ENCODE results near the gene UBAP1.
"Not testable (repeated sequence)": the region's sequence is repeated elsewhere in the genome, so short reads cannot be mapped to it uniquely, and the experiment has no call there.

UBAP1 gene

DNA sequence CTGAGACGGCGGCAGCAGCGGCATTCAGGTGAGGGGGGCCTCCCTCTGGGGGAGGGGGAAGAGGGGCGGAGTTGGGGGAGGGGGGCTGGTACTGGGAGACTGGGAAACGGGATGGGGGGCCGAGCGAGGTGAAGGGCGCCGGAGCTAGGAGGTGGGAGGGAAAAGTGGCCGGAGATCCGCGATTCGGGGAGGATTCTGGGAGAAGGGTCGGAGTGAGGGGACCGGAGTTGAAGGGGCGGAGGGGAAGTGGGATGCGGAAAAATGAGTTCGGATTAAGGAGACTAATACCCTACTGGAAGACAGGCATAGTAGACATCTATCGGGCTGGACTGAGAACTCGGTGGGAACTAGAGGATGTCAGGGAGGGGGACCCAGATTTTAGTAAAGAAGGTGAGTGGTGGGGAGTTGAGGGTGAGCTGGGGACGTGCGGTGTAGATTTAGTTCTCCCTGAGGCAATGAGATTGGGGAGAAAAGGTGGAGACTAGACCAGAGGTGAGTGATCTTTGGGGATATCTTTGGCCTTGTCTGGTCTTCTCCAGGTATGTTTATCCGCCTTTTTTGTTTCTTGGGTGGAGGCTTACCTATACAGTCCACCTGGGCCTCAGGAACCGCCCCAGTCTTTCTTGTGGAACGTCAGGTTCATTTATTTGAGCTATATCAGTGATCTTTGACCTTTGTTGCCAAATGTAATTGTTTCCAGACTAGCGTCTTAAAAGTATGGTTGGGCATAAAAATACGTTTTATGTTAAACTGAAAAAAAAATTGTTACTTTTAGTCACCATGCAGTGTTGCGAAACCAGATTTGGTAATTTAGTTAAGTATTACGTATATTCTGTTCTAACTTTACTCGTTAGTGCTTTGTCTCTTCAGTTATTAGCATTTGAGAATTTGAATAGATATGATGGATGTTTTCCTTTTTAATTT lies 632 bp downstream of the UBAP1 start:
- peak; percentile 3 for DNase-seq

DNA sequence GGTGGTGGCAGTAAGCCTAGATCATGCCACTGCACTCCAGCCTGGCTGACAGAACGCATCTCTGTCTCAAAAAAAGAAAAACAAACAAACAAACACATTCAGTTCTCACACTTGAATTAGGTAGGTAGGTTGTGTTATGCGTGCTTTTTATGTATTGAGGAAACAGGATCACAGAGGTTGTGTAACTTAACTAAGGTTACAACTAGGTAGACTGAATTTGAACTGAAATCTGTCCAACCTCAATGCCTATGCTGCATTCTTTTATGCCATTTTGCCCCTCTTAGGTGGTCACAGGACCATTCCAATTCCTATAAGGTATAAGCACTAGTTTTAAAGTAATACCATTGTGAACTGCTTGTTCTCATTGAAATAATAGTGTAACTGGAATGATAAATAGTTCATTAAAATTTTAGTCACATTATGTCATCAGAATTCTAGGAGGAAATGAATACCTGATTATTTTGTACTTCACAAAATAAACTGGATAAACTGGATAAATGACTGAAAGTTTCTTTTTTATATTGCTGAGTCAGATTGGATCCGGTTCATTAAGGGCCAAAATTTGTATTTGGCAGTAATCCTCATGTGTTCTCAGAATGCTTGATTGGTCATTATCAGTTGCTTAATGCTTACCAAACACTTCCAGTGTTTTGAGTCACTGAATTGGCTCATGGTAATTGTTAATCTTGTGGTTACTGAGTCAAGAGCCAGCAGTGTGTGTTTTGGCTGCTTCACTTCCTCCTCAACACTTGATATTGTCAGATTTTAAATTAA lies 7.1 kb downstream of the UBAP1 start:
- DNase-seq, result peak; percentile 64

DNA sequence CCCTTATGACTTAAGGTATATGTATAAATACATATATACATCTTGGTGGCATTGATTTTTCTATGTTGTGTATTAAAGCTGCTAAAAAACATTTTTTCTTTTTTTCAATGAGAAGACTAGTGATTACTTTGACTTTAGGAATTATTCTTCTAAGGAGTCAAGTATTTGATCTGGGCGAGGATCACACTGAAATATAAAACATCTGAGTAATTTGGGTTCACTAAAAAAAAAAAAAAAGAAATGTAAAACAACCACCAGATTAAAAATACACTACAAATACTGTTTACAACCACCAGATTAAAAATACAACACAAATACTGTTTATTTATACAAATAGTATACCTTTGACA lies 9.0 kb downstream of the UBAP1 start:
- no peak for DNase-seq

DNA sequence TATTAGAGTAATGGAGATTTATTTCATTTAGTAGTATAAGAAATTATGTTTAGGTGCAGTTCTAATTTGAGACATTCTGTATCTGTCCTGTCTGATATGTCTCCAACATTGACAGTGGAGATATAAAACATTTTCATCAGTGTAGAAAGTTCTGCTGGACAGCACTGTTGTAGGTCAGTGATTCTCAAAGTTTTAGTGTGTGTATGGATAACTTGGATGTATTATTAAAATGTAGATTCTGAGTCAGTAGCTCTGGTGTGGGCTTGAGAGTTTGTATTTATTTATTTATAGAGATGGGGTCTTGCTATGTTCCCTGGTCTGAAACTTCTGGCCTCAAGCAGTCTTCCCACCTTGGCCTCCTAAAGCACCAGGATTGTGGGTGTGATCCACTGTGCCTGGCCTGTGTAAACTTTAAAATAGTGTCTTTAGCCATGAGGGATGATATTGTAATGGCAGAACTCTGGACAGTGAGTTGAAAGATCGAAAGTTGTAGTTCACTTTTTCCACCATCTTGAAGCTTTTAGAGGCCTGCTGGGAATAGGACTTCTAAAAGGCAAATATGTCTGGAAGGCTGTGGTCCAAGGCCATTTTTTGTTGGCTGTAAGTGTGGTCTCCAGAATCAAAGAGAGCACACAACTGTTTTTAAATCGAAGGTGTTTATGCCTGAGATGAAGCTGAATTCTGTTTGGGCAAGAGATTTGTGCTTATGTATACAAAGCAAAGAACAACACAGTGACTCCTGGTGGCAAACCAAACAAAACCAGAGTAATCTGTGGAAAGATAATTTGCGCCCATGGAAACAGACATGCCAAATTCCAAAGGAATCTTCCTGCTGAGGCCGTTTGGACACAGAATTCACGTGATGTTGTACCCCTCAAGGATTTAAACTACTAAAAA lies 12.4 kb downstream of the UBAP1 start:
- no peak for DNase-seq

DNA sequence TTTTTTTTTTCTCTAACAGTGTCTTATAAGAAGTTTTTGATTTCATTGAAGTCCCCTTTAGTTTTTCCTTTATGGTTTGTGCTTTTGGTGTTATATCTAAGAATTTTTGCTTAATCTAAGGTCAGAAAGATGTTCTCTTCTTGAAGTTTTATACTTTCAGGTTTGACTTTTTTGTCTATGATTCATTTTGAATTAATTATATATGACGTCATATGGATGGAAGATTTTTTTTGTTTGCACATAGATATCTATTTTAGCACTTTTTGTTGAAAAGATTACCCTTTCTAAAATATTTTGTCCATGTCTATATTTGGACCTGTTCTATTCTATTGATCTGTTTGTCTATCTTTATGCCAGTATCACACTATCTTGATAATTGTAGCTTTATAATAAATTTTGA lies 16.3 kb downstream of the UBAP1 start:
- DNase-seq, result no peak

DNA sequence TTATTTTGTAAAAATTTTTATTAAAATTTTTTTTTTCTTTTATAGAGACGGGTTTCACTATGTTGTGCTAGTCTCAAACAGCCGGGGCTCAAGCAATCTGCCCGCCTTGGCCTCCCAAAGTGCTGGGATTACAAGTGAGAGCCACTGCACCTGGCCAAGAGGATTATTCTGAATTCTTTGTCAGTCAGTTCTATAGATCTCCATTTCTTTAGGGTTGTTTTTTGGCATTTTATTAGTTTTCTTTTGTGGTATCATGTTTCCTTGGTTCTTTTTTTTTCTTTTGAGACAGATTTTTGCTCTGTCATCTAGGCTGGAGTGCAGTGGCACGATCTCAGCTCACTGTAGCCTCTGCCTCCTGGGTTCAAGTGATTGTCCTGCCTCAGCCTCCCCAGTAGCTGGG lies 18.4 kb downstream of the UBAP1 start:
- DNase-seq, result not testable (repeated sequence)

DNA sequence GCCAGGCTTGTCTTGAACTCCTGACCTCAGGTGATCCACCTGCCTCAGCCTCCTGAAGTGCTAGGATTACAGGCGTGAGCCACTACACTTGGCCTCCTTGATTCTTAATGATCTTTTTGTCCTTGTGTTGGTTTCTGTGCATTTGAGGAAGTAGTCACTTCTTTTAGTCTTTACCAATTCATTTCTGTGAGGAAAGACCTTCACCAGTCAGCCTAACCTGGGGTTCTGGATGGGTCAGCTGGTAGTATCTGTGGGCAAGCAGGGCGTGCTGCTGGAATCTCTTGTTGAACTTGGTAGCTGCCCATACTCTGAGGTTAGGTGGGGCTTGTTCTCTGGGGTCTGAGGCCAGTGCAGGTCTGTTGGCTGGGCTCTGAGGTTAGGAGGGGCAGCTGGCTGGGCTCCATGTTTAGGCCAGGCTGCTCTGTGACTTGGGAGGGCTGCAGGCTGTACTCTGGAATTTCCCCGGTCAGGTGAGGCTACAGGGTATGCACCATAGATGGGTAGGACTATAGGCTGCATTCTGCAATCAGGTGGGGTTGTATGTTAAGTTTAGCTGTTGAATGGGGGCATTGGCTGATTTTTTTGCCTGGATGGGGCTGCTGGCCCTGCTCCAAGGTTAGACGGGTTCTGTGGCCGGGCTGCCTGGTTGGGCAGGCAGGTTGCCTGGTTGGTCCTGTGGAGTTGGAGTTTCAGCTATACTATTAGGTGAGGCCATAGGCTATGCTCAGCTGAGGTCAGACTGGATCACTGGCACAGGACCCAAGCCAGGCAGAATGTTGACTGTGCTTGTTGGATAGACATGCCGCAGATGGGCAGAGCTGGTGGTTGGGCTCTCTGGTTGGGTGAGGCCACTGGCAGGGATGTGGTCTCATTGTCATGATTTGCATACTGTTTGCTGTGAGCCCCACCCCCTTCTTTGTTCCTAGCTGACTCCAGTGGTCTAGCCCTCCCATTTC lies 19.2 kb downstream of the UBAP1 start:
- peak; percentile 13 for DNase-seq

DNA sequence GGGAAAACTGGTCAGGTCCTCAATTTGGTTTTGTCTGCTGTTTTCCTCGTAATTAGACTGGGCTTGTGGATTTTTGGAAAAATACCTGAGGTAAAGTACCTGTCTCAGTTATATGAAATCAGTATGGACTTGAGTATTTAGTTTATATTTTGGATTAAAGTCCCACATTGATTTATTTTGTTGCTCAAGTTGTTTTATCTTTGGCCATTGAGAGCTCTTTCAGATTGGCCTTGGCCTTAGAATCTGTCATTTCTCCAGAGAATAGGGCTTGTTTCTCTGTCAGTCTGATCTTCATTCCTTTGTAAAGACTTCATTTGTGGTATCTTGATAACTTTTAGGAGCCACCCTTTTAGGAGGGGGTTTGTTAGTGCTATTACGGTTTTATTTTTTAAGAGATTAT lies 21.2 kb downstream of the UBAP1 start:
- DNase-seq, result no peak

DNA sequence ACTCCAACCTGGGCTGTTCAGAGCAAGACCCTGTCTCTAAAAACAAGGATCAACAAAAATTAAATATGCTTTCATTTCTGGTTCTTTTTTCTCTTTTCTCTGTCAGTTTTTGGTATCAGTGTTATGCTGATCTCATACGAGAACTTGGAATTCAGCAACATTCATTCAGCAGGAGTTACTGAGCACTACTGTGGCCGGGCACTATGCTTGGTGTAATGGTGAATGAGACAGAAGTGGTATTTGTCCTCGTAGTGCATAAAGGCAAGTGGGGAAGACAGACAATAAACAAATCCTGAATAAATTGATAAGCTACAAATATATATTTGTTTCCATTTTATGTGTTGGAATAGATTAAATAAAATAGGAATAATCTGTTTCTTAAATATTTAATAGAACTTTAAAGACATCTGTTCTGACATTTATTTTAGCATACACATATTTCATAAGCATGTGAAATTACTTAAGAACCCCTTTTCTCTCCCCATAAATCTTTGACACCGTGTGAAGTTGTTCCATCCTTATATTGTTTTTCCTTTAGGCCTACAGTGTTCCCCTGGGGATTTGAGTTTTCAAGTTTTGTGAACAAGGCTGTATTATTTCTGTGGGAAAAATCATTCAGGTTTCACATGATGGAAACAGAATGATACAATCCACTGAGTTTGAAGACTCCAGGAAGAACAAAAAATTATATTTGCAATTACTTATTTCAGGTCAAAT lies 24.6 kb downstream of the UBAP1 start:
- no peak for DNase-seq

DNA sequence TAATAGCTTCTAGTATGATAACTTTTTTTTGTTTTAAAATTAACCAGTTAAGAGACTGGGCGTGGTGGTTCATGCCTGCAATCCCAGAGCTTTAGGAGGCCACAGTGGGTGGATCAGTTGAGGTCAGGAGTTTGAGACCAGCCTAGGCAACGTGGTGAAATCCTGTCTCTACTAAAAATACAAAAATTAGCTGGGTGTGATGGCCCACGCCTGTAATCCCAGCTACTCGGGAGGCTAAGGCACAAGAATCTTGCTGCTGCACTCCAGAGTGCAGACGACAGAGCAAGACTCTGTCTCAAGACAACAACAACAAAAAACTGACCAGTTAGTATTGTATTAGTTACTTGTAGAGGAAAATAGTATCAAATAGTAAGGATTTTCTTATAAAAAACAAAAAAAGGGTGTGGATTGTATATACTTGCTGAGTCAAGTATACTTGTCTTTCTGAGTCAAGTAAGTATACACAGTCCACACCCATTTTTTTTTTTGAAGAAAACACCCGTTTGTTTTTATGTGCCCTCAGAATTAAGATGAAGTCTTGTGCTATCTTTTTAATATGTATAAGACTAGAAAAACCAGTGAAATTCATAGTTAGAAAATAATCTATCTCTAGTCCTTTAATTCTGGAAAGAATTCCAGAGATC lies 25.3 kb downstream of the UBAP1 start:
- DNase-seq, result no peak

DNA sequence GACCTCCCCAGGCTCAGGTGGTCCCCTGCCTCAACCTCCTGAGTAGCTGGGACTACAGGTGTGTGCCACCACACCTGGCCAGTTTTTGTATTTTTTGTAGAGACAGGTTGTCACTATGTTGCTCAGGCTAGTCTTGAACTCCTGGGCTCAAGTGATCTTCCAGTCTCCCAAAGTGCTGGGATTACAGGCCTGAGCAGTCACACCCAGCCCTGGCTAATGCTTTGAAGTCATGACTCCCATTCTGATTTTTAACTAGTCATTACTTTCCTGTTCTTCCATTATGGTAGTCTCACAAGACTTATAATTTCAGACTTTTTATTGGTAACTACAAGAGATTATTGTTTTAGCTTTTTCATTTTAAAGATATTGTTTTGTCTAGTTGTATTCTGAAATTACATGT lies 26.3 kb downstream of the UBAP1 start:
- no peak for DNase-seq

DNA sequence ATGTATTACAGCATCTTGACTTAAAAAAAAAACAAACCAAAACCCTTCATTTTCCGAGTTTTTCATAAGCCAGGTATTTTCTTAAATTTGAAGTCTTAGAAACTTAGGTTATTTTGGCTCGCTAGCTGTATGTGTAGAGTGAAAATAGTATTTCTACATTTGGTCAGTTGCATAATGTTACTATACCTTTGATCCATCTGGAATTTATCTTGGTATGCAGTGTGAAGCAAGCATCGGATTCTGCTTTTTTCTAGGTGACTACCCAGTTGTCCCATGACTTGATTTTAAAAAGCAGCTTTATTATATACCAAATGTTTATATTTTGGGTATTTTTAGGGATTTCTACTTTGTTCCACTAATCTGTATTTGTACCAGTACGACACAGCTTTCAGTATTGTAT lies 27.7 kb downstream of the UBAP1 start:
- DNase-seq, result no peak

DNA sequence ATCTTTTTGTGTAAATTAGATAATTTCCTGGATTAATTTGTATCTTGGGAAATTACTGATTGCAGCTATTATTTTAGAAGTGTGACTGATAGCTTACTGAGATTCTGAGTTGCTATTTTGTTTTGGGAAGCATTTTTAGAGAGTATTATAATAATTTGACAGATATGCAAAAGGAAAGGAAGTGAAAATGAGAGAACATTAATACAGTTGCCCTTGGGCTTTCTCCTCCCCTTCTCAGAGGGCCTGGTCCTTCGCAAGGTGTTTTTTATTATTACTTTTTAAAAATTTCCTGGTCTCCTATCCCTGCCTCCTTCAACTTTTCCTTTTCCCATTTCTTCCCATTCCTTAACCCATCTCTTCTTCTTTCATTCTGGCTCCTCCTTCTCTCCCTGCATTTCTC lies 32.6 kb downstream of the UBAP1 start:
- DNase-seq, result no peak

DNA sequence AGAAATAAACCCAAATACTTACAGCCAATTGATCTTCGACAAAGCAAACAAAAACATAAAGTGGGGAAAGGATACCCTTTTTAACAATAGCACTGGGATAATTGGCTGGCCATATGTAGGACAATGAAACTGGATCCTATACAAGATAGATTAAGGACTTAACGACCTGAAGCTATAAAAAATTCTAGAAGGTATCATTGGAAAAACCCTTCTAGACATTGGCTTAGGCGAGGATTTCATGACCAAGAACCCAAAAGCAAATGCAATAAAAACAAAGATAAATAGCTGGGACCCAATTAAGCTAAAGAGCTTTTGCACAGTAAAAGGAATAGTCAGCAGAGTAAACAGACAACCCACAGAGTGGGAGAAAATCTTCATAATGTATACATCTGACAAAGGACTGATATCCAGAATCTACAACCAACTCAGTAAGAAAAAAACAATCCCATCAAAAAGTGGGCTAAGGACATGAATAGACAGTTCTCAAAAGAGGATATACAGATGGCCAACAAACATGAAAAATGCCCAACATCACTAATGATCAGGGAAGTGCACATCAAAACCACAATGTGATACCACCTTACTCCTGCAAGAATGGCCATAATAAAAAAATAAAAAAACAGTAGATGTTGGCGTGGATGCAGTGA lies 35.6 kb downstream of the UBAP1 start:
- DNase-seq, result not testable (repeated sequence)

DNA sequence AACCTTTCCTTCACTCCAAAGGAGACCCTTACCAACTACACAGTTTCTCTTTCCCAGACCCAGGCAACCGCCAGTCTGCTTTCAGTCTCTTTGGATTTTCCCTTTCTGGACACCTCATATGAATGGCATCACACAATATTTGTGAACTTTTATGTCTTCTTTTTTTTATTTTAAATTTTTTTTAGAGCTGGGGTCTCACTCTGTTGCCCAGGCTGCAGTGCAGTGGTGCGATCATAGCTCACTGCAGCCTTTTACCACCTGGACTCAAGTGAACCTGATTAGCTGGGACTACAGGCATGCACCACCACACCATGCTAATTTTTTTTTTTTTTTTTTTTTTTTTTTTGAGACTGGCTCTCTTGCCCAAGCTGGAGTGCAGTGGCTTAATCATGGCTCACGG lies 37.5 kb downstream of the UBAP1 start:
- DNase-seq, result no peak

DNA sequence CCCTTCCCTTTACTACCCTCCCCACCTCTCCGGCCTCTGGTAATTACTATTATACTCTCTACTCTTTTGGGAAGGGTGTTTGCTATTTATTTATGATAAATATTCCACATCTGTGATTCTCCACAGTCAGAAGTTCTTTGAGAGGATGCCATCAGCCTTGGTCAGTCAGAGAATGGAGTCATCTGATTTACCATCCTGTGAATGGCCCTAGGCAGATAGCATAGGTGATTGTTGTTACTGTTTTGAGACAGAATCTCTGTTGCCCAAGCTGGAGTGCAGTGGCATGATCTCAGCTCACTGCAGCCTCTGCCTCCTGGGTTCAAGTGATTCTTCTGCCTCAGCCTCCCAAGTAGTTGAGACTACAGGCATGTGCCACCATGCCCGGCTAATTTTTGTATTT lies 38.2 kb downstream of the UBAP1 start:
- DNase-seq, result not testable (repeated sequence)

DNA sequence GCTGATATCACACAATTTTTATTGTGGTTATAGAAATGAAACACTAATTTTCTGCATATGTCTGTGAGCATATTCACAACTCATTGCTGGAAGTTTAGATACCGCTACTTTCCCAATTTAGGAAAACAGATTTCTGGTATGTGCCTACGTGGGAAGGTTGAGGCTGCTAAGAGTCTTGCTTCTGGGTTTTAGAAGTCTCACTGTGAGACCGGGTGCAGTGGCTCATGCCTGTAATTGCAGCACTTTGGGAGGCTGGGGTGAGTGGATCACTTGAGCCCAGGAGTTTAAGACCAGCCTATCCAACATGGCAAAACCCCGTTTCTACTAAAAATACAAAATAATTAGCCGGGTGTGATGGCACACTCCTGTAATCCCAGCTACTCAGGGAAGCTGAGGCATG lies 39.6 kb downstream of the UBAP1 start:
- DNase-seq, result no peak

DNA sequence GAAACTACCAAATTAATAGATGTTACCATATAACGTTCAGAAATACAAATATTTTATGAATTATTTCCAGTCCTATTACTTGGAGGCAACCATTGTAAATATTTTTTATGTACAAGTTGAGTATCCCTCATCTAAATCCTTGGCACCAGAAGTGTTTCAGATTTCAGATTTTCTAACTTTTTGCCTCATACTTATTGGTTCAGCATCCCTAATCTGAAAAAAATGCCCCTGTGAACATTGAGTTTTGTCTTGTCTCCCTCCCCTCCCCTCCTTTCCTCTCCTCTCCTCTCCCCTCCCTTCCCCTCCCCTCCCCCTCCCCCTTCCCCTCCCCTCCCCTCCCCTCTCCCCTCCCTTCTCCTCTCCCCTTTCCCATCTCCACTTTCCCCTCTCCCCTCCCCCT lies 40.6 kb downstream of the UBAP1 start:
- no peak for DNase-seq

DNA sequence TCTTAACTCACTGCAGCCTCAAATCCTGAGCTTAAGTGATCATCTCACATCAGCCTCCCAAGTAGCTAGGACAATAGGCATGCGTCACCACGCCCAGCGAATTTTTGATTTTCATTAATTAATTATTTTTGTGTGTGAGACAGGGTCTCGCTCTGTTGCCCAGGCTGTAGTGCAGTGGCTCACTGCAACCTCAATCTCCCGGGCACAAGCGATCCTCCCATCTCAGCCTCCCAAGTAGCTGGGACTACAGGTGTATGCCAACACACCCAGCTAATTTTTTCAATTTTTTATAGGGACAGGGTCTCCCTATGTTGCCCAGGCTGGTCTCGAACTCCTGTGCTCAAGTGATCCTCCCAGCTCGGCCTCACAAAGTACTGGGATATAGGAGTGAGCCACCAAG lies 41.4 kb downstream of the UBAP1 start:
- DNase-seq, result no peak

DNA sequence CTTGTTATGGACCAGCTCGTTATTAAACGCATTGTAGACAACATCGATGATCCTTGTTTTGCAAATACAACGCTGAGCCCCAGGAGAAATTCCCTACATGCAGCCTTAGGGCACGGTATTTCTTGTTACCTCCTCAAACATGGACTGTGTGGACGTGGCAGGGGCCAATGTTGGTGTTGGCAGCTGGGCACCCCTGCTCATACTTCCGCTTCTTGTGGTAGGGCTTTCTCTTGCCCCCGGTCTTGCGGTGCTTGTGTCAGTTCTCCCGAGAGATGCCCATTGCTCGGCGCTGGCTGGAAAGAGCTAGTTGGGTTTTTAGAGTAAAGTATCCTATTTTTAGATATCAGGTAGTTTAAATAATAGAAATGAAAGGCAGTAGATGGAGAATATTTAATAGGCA lies 45.5 kb downstream of the UBAP1 start:
- DNase-seq, result no peak
